ENCODE results near the gene ZBTB38.
A peak's percentile ranks its signal among the peaks of the same experiment; 100 is the strongest.

DNA sequence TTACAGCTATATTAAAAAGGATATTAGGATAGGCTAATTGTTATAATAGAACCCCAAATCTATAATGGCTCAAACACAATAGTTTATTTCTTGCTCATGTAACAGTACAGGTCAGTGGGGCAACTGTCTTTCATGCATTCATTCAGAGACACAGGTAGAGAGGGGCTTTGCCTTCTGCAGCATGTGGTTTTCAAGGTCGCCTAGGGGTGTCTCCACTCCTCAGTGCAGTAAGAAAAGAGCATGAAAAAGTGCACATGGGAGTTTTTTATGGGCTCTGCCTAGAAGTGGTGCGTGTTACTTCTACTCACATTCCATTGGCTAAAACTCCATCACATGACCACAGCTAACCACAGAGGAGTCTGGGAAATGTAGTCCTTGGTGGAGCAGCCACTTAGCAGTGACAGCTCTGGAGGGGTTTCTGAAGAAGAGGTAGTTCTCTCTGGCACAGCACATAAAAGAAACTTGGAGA, 1.8 kb downstream of the ZBTB38 start:
- TF ChIP-seq POLR2A (IDR thresholded peaks at IDR 0.05): no peak
- TF ChIP-seq CTCF (IDR thresholded peaks at IDR 0.05): peak in 3 of 4 experiments; percentile 45 to 62 (median 46)
